ENCODE data around the gene ARMH3. TPM values are rescaled to one million over a fixed set of nuclear protein-coding genes. Genes with fewer than 3 reads are reported as not detected.

ARMH3 gene
- total RNA-seq, 3 donors from 2014 or later = 18.4 to 27.4 (median 22.4) TPM

- Histone ChIP-seq H3K4me3 (no peak overlapping the region), H3K27me3 (no peaks in the 10 kb centered on the region), H3K9me3 (no peaks in the 10 kb centered on the region), H3K4me1 (no peaks in the 10 kb centered on the region), H3K36me3 (no peaks in the 10 kb centered on the region), H3K27ac (no peak overlapping the region)
- intact Hi-C loops (cut with DNase I; ENCODE audit: low total_unique reads) = no loop called here
- TF ChIP-seq POLR2A (IDR thresholded peaks at IDR 0.05) (no peak), CTCF (IDR thresholded peaks at IDR 0.05) (no peak), POLR2AphosphoS5 (IDR thresholded peaks at IDR 0.05) (no peak)
- no peak for DNase-seq (ENCODE audit: low spot score in 2 of 2)
These were observed 97.3 kb downstream of the ARMH3 start for GRCh38 chr10:101958691-101959090.

GRCh38 chr10:101956898-101957297 lies 99.1 kb downstream of the ARMH3 start:
- intact Hi-C loops (cut with DNase I; ENCODE audit: low total_unique reads) = no loop called here
- H3K9me3 ChIP-seq = peaks cover 0 to 4% of the 10 kb centered on the region in 2 donors
- H3K27me3 ChIP-seq = no peaks in the 10 kb centered on the region
- no peaks in the 10 kb centered on the region for H3K4me1 ChIP-seq
- no peaks in the 10 kb centered on the region for H3K36me3 ChIP-seq
- TF ChIP-seq POLR2AphosphoS5 (IDR thresholded peaks at IDR 0.05) (no peak), POLR2A (IDR thresholded peaks at IDR 0.05) (no peak), CTCF (IDR thresholded peaks at IDR 0.05) (no peak)
- H3K4me3 ChIP-seq = no peak overlapping the region
- no peak for DNase-seq (ENCODE audit: low spot score in 2 of 2)
- H3K27ac ChIP-seq = no peak overlapping the region

GRCh38 chr10:101956117-101956516 lies 99.9 kb downstream of the ARMH3 start:
- TF ChIP-seq CTCF (IDR thresholded peaks at IDR 0.05) = no peak
- no peak for TF ChIP-seq POLR2A (IDR thresholded peaks at IDR 0.05)
- TF ChIP-seq POLR2AphosphoS5 (IDR thresholded peaks at IDR 0.05) = no peak
- H3K27me3 ChIP-seq = no peaks in the 10 kb centered on the region
- H3K9me3 ChIP-seq = peaks cover 0 to 4% of the 10 kb centered on the region in 2 donors
- DNase-seq (ENCODE audit: low spot score in 2 of 2) = no peak
- no peak overlapping the region for H3K27ac ChIP-seq
- intact Hi-C loops (cut with DNase I; ENCODE audit: low total_unique reads) = no loop called here
- no peaks in the 10 kb centered on the region for H3K36me3 ChIP-seq
- H3K4me1 ChIP-seq = no peaks in the 10 kb centered on the region
- no peak overlapping the region for H3K4me3 ChIP-seq

GRCh38 chr10:101952191-101952590 lies 103.8 kb downstream of the ARMH3 start:
- Histone ChIP-seq H3K36me3 (no peaks in the 10 kb centered on the region), H3K4me3 (no peak overlapping the region), H3K9me3 (peaks cover 9 to 19% of the 10 kb centered on the region in 2 donors), H3K27me3 (no peaks in the 10 kb centered on the region), H3K4me1 (no peaks in the 10 kb centered on the region), H3K27ac (no peak overlapping the region)
- DNase-seq (ENCODE audit: low spot score in 2 of 2) = no peak
- intact Hi-C loops (cut with DNase I; ENCODE audit: low total_unique reads) = no loop called here
- no peak for TF ChIP-seq POLR2AphosphoS5 (IDR thresholded peaks at IDR 0.05)
- TF ChIP-seq POLR2A (IDR thresholded peaks at IDR 0.05) = no peak
- TF ChIP-seq CTCF (IDR thresholded peaks at IDR 0.05) = no peak

- Histone ChIP-seq H3K4me1 (no peaks in the 10 kb centered on the region), H3K27me3 (no peaks in the 10 kb centered on the region), H3K36me3 (no peaks in the 10 kb centered on the region), H3K4me3 (no peak overlapping the region), H3K9me3 (peaks cover 9 to 19% of the 10 kb centered on the region in 2 donors), H3K27ac (no peak overlapping the region)
- intact Hi-C loops (cut with DNase I; ENCODE audit: low total_unique reads) = no loop called here
- TF ChIP-seq POLR2A (IDR thresholded peaks at IDR 0.05) = no peak
- TF ChIP-seq CTCF (IDR thresholded peaks at IDR 0.05) = no peak
- no peak for TF ChIP-seq POLR2AphosphoS5 (IDR thresholded peaks at IDR 0.05)
- DNase-seq (ENCODE audit: low spot score in 2 of 2) = no peak
These were observed 105.8 kb downstream of the ARMH3 start for GRCh38 chr10:101950213-101950612.

All from breast epithelium (tissue), 4 donors.